Stomach (tissue), 19 donors: Measurements from ENCODE around the gene OR5M10. TPM values are rescaled to one million over a fixed set of nuclear protein-coding genes. Genes with fewer than 3 reads are reported as not detected.
A peak's percentile ranks its signal among the peaks of the same experiment; 100 is the strongest.
"Not testable (repeated sequence)": the region's sequence is repeated elsewhere in the genome, so short reads cannot be mapped to it uniquely, and the experiment has no call there.

ENCODE experiments used
- DNase-seq, 2 donors: peaks; one replicate each; pipeline versions ENCODE4 v3.0.0 to v3.0.0-alpha.2; 2013 to 2019
- H3K27ac ChIP-seq, 5 donors: fragments of 200-600 bp in 4 of 5; sonication (generic) in 4 of 5; one replicate each; pipeline ENCODE4 v1.5.1; 2013 to 2019; ENCODE audit warnings: mild to moderate bottlenecking in 1 of 5, moderate library complexity in 1 of 5
- H3K27me3 ChIP-seq, 3 donors: fragments of 200-600 bp; sonication (generic); one replicate each; pipeline ENCODE4 v1.5.1; 2017 to 2019; ENCODE audit warnings: mixed run types in 1 of 3
- H3K36me3 ChIP-seq, 4 donors: fragments of 200-600 bp; sonication (generic); 1 replicate in 3 of 4; 2 replicates in 1 of 4; pipeline ENCODE4 v1.5.1; 2016 to 2019
- H3K4me1 ChIP-seq, 4 donors: fragments of 200-600 bp; sonication (generic); one replicate each; pipeline ENCODE4 v1.5.1; 2016 to 2019
- H3K4me3 ChIP-seq, 4 donors: fragments of 200-600 bp; sonication (generic) in 3 of 4; one replicate each; pipeline ENCODE4 v1.5.1; 2016 to 2019; ENCODE audit warnings: mild to moderate bottlenecking in 1 of 4
- H3K9me3 ChIP-seq, 4 donors: fragments of 200-600 bp; sonication (generic); one replicate each; pipeline ENCODE4 v1.5.1; 2016 to 2019
- EP300 ChIP-seq: sonication (generic); formaldehyde crosslinking; IDR thresholded peaks from one replicate; pipeline ENCODE4 v1.6.1; 2017; ENCODE audit warnings: antibody characterized with exemption
- POLR2A ChIP-seq, 4 donors: fragments of 450-650 bp; IDR thresholded peaks; one replicate each; pipeline ENCODE4 v1.6.1; 2016; ENCODE audit warnings: antibody characterized with exemption in 4 of 4, control low read depth in 2 of 4, mild to moderate bottlenecking in 1 of 4, moderate library complexity in 1 of 4
- POLR2AphosphoS5 ChIP-seq, 3 donors: sonication (generic); formaldehyde crosslinking; IDR thresholded peaks; one replicate each; pipeline ENCODE4 v1.6.1; 2016; ENCODE audit warnings: antibody characterized with exemption in 3 of 3
- WGBS, 5 donors: extraction: QIAGEN DNeasy Blood & Tissue Kit in 3 of 5; methylation state at CpG; one replicate each; pipeline versions ENCODE4 v1.1.5 to v1.1.7; 2013 to 2018; 5-methylcytosine and 5-hydroxymethylcytosine counted together
- intact Hi-C: fragments of 100-400 bp; cut with DNase I; formaldehyde crosslinking; loops from one replicate; pipeline ENCODE4 v1.15.1; 2023; ENCODE audit warnings: low total_unique reads
- long read RNA-seq, 10 donors: transcript quantifications; one replicate each; lab custom pipeline, GENCODE V29; 2026
- polyA plus RNA-seq, 3 donors: library from polyadenylated mRNA; stranded (reverse); fragments of 200-250 nt; gene quantifications; one replicate each; pipeline ENCODE4 v1.2.3, GENCODE V29; 2013
- total RNA-seq, 5 donors: library from RNA; depleted of rRNA; stranded (reverse); fragments of >200 nt; gene quantifications; one replicate each; pipeline versions ENCODE4 v1.1.0 to v1.2.3, GENCODE V29; 2014 to 2016
- TF ChIP-seq, protein P1 (sequence below), 7 experiments: fragments of 450-650 bp in 4 of 7; fragments of 200-600 bp in 3 of 7; sonication (generic) in 3 of 7; IDR thresholded peaks; one replicate each; pipeline ENCODE4 v1.5.1; 2016 to 2019; ENCODE audit warnings: antibody characterized with exemption in 7 of 7, control low read depth in 2 of 7, mild to moderate bottlenecking in 1 of 7
- donor health status: healthy with polysubstance abuse.
- donor health status: Bipolar disorder and iron deficiency.
- donor health status: healthy.

OR5M10 gene
- total RNA-seq (not detected), polyA plus RNA-seq (not detected)
- long read RNA-seq, donor 1: 0 reads
- long read RNA-seq, donor 2: 0 reads
- long read RNA-seq, donor 3: 0 reads
- long read RNA-seq, donor 4: 0 reads
- long read RNA-seq, donor 5: 0 reads
- long read RNA-seq, donor 6: 0 reads
- long read RNA-seq, donor 7: 0 reads
- long read RNA-seq, donor 8: 0 reads
- long read RNA-seq, donor 9: 0 reads
- long read RNA-seq, donor 10: 0 reads

DNA sequence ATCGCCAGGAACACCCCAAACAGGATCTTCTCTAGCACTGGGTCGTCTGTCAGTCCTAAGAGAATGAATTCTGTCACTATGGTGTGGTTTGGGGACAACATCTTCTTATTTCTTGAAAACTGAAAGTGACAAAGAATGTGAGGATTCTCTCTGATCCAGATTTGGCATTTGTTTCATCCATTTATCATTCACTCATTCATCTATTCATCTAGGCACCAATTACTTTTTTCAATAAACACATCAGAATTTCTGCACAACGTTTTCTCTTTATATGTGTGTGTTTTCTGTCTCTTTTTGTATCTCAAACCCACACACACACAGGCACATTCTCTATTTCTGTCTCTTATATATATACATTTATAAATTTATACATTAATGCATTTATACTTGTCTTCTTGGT lies at the start of gene OR5M10:
Gene OR5M10 (minus strand): TSS at position 101 of the 400 bp plus-strand sequence. CDS start 0 bp downstream, at position 101.
- Histone ChIP-seq H3K4me1 (no peaks in the 10 kb centered on the region), H3K36me3 (no peaks in the 10 kb centered on the region), H3K27ac (no peak within 1 kb of the TSS), H3K4me3 (no peak within 1 kb of the TSS), H3K9me3 (peaks cover 0 to 8% (median 0%) of the 10 kb centered on the region in 4 donors), H3K27me3 (no peaks in the 10 kb centered on the region)
- no peak for DNase-seq
- 41 to 56% (median 41%) methylated on average over 3 of the region's 3 CpGs for WGBS, 5 donors
- intact Hi-C loops: no loop called here
- TF ChIP-seq POLR2A (IDR thresholded peaks at IDR 0.05): no peak
- TF ChIP-seq EP300: no peak
- no peak for TF ChIP-seq POLR2AphosphoS5 (IDR thresholded peaks at IDR 0.05)
- TF ChIP-seq, protein P1, sequence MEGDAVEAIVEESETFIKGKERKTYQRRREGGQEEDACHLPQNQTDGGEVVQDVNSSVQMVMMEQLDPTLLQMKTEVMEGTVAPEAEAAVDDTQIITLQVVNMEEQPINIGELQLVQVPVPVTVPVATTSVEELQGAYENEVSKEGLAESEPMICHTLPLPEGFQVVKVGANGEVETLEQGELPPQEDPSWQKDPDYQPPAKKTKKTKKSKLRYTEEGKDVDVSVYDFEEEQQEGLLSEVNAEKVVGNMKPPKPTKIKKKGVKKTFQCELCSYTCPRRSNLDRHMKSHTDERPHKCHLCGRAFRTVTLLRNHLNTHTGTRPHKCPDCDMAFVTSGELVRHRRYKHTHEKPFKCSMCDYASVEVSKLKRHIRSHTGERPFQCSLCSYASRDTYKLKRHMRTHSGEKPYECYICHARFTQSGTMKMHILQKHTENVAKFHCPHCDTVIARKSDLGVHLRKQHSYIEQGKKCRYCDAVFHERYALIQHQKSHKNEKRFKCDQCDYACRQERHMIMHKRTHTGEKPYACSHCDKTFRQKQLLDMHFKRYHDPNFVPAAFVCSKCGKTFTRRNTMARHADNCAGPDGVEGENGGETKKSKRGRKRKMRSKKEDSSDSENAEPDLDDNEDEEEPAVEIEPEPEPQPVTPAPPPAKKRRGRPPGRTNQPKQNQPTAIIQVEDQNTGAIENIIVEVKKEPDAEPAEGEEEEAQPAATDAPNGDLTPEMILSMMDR (IDR thresholded peaks at IDR 0.05): no peak

DNA sequence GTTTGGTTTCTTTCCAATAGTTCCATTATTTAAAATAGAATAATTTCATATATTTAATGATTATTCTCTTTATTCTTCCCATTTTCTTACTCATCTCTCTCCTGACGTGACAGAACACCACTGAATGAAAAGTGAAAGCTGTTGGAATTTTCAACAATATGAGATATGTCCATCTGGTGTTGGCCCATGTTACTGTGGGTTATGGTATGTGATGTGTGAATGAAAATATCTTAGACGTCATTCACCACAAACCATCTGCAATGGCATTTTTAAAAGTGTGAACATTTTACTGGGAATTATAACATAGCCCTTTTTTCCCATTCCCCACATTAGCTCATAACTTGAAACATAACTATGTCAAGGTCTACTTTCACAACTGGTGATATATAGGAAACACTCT lies 48.4 kb upstream of the OR5M10 start:
- TF ChIP-seq POLR2AphosphoS5 (IDR thresholded peaks at IDR 0.05): no peak
- TF ChIP-seq, protein P1 (IDR thresholded peaks at IDR 0.05): no peak
- no peak overlapping the region for H3K27ac ChIP-seq
- DNase-seq: no peak
- intact Hi-C loops: no loop called here
- WGBS, 5 donors: 51 to 65% (median 60%) methylated on average over 2 of the region's 2 CpGs
- H3K36me3 ChIP-seq: no peaks in the 10 kb centered on the region
- no peaks in the 10 kb centered on the region for H3K27me3 ChIP-seq
- no peak overlapping the region for H3K4me3 ChIP-seq
- no peaks in the 10 kb centered on the region for H3K4me1 ChIP-seq
- H3K9me3 ChIP-seq: no peaks in the 10 kb centered on the region

DNA sequence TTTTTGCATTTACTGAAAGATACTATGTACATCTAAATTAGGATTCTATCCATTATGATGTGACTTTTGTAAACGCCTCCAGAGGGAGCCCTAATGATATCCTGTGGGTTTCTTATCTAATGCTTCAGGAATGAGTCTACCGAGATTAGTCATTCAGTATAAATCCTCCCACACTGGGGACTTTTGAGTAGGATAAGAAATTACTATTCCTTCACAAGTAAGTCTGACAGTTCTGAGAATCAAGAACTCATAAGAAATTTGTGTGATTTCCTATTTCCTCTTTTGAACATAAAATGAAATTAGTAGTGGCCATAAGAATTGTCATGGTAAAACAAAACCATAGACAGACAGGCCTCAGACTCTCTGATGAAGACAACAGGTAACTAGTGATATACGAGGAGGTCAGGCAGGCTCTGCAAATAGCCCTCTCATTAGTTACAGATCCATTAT lies 47.2 kb upstream of the OR5M10 start:
- no peaks in the 10 kb centered on the region for H3K9me3 ChIP-seq
- H3K27me3 ChIP-seq: no peaks in the 10 kb centered on the region
- TF ChIP-seq, protein P1 (IDR thresholded peaks at IDR 0.05): no peak
- TF ChIP-seq POLR2AphosphoS5 (IDR thresholded peaks at IDR 0.05) (no peak), EP300 (no peak), POLR2A (IDR thresholded peaks at IDR 0.05) (no peak)
- H3K4me1 ChIP-seq: no peaks in the 10 kb centered on the region
- intact Hi-C loops: no loop called here
- no peak overlapping the region for H3K4me3 ChIP-seq
- H3K27ac ChIP-seq: no peak overlapping the region
- H3K36me3 ChIP-seq: no peaks in the 10 kb centered on the region
- 5 to 11% (median 9%) methylated on average over 3 of the region's 3 CpGs for WGBS, 5 donors
- DNase-seq: peak in 1 of 2 donors; percentile 56

DNA sequence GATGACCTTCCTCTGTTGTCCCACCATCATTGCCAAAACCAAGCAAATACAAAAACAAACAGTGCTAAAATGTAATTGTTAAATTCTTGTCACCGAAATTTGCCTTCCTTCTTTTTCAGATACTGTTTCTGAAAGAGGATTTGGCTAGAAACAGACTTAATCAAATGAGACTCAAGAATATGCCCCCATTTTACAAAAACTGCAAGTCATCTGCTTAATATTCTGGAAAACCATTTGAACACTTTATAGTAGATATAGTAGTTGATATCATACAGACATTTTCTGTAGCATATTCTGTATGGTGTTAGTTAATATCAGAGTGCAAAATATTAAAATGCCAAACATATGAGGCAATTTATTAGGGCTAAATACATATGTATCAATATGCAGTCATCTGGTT lies 33.7 kb upstream of the OR5M10 start:
- 75 to 90% (median 81%) methylated on average over 1 of the region's 1 CpG for WGBS, 5 donors
- no peaks in the 10 kb centered on the region for H3K27me3 ChIP-seq
- intact Hi-C loops: no loop called here

DNA sequence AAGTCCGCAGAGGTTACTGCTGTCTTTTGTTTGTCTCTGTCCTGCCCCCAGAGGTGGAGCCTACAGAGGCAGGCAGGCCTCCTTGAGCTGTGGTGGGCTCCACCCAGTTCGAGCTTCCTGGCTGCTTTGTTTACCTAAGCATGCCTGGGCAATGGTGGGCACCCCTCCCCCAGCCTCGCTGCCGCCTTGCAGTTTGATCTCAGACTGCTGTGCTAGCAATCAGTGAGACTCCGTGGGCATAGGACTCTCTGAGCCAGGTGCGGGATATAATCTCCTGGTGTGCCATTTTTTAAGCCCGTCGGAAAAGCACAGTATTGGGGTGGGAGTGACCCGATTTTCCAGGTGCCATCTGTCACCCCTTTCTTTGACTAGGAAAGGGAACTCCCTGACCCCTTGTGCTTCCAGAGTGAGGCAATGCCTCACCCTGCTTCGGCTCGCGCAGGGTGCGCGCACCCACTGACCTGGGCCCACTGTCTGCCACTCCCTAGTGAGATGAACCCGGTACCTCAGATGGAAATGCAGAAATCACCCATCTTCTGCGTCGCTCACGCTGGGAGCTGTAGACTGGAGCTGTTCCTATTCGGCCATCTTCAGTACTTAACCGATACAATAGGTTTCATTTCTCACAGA lies 14.7 kb upstream of the OR5M10 start:
- H3K4me3 ChIP-seq, H3K27me3 ChIP-seq, H3K4me1 ChIP-seq, H3K27ac ChIP-seq, intact Hi-C loops, DNase-seq, H3K36me3 ChIP-seq: not testable (repeated sequence)
- WGBS, 5 donors: 85 to 98% (median 92%) methylated on average over 20 of the region's 20 CpGs
- H3K9me3 ChIP-seq: peaks cover 0 to 29% (median 9%) of the 10 kb centered on the region in 4 donors

More for the DNA sequence above, 33.7 kb upstream of the OR5M10 start:
- no peaks in the 10 kb centered on the region for H3K4me1 ChIP-seq
- no peak for DNase-seq
- no peak overlapping the region for H3K27ac ChIP-seq
- H3K9me3 ChIP-seq: no peaks in the 10 kb centered on the region
- H3K36me3 ChIP-seq: no peaks in the 10 kb centered on the region
- no peak overlapping the region for H3K4me3 ChIP-seq
- TF ChIP-seq EP300: no peak
- no peak for TF ChIP-seq POLR2A (IDR thresholded peaks at IDR 0.05)
- no peak for TF ChIP-seq POLR2AphosphoS5 (IDR thresholded peaks at IDR 0.05)
- TF ChIP-seq, protein P1 (IDR thresholded peaks at IDR 0.05): no peak
